Measurements from ENCODE around the gene RADIL.

DNA sequence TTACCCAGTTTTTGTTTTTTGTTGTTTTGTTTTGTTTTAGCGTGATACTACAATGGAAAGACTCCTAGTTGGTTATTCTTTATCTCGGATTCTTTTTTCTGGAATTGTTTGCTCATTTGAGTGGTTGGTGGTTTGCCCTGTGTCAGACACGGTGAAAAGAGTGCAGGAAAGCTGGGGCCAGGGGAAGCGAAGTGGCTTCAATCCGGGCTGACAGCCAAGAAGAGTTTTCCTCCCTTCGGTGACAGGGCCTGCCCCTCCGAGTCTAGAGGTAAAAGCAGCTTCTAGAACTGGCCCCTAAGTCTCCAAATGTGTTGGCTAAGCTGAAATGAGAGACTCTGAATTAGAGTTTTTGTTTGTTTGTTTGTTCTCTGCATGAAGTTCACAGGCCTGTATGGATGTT is 113.8 kb downstream of the RADIL start:
- TF ChIP-seq, protein P1, sequence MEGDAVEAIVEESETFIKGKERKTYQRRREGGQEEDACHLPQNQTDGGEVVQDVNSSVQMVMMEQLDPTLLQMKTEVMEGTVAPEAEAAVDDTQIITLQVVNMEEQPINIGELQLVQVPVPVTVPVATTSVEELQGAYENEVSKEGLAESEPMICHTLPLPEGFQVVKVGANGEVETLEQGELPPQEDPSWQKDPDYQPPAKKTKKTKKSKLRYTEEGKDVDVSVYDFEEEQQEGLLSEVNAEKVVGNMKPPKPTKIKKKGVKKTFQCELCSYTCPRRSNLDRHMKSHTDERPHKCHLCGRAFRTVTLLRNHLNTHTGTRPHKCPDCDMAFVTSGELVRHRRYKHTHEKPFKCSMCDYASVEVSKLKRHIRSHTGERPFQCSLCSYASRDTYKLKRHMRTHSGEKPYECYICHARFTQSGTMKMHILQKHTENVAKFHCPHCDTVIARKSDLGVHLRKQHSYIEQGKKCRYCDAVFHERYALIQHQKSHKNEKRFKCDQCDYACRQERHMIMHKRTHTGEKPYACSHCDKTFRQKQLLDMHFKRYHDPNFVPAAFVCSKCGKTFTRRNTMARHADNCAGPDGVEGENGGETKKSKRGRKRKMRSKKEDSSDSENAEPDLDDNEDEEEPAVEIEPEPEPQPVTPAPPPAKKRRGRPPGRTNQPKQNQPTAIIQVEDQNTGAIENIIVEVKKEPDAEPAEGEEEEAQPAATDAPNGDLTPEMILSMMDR (IDR thresholded peaks at IDR 0.05), result no peak
- TF ChIP-seq EP300 (IDR thresholded peaks at IDR 0.05; ENCODE audit: low read depth), result no peak
- TF ChIP-seq POLR2AphosphoS5 (IDR thresholded peaks at IDR 0.05), result no peak
- no peak for TF ChIP-seq POLR2A (IDR thresholded peaks at IDR 0.05)
